Urothelium cell line (cell line): Measurements from ENCODE around the gene GPR146.
"Not testable (repeated sequence)": the region's sequence is repeated elsewhere in the genome, so short reads cannot be mapped to it uniquely, and the experiment has no call there.

Source experiments
- DNase-seq: peaks from one replicate; pipeline ENCODE4 v3.0.0; 2011; ENCODE audit warnings: low spot score, mixed read lengths
- FAIRE-seq: peaks from 2 replicates; lab custom pipeline; 2011; peaks lifted over from hg19 to GRCh38; lab: Jason Lieb, UNC

The GPR146 gene

DNA sequence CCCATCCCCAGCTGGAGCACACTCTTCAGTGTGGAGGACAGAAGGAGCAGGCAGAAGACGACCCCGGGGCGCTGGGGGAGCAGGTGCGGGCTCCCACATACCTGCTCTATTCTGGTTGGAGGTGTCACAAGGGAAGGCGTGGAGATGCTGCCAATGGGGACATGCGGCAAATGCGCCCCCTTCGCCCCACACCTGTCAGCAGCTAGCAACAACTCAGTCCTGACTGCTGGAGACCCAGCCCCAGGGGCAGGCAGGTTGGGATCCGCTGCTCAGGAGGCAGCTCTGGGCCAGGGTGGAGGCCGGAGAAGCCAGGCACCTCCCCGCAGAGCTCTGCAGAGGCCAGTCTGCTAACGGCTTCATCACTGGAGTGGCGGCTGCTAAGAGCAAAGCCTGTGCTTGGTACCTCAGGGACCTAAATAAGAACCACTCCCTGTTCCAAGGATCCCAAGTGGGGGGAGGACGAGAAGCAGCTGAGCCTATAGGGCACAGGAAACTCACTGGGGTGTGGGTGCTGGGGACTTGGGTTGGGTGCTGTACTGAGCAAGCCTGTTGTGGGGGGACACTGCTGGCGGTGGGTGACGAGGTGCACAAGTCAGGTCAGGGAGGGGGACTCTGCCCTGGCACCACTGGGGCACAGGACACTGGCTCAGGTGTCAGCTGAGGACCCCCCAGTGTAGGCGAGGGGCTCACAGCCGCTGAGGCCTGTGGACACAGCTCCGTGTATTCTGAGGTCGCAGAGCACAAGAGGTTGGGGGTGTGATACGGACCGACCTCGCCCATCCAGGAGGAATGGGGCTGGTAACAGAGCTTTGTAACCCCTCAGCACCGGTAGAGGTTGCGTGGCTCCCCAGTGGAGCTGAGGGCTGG lies 19.2 kb upstream of the GPR146 start:
- no peak for DNase-seq
- FAIRE-seq, result peak; percentile 94

DNA sequence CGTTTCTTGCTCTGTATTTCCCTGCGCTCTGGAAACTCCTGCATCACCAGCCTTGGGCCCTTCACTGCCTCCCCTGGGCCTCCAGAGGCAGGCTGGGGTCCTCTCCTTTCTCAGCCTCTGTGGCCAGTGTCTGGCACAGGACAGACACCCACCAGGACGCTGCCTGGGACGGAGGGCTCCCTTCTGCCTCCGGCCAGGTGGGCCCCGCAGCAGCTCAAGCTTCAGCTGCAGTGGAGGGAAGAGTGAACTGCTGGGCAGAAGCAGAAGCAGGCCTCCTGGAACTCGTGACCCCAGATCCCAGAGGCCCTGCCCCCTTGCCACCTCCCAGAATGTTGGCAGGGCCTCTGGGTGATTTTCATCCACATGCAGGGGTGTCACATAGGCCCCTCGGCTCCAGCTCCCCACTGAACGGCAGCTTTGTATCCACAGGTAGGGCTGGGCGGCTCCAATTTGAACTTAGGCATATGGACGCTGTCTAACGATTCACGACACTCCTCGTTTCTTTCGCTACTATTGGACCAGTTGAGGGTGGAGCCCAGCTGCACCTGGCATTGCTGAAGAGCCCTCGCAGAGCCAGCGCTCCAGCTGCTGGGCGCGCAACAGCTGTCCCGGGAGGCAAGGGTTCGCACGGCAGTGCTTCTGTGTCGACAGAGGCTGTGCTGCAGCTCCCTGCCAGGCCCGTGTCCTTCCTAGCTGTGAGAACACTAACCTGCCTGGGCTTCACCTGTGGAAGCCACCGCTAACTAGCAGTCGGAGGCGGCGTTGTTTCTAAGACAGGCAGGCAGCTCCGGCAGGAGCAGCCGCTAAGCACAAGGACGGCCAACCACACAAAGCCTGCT lies 18.4 kb upstream of the GPR146 start:
- DNase-seq, result no peak

DNA sequence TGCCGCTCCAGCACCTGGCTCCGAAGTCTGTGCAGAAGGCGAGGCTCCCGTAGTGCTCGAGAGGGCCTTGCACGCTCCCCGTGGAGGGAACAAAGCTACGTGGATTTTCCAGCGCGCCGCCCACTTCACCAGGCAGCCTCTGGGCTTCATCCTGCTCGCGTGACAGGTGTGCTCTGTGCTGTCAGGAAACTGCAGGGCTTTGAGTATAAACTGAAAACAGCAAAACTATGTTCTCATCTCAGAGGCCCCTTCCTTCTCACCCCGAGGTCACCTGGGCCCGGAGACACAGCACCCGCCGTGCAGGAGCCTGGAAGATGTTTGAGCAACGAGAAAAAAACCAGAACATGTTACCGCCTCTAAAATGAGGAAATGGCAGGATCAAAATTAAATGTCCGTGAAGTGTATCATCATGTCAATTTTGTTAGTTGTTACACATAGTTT lies 17.6 kb upstream of the GPR146 start:
- no peak for DNase-seq
- no peak for FAIRE-seq

More for the DNA sequence above, 18.4 kb upstream of the GPR146 start:
- FAIRE-seq, result peak; percentile 69

DNA sequence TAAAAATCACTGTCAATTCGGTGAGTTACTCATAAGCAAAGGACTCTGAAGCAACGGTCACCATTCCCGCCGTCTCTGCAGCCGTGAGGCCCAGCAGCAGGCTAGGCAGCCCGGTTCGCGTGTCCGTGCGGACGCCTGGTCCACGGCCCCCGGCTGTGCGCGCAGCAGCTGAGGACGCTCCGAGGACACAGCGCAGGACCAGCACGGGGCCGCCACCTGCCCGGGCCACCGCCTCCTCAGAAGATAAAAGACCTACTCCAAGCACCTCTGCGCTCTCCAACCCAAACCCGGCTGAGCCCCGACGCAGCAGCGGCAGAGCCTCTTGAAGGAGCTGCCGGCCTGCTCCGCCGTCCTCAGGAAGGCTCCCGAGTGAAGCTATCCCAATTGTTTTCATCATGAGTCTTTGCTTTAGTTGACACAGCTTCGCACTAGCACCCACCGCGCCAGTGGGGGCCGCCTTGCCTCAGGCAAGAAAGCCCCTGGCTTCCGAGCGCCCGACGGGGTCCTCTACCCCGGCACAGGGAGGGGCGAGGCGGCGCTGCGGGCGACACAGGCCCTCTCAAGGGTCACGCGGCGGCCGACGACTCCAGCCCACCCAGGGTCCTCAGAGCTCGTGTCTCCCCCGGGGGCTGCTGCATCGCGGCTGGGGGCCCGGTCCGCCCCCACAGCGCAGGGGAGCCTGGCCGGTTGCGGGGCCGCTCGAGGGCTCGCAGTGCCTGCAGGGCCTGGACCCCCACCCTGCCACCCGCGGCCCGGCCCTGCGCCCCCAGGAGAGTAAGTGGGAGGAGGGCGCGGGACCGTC lies 16.9 kb upstream of the GPR146 start:
- FAIRE-seq, result peak; percentile 97

DNA sequence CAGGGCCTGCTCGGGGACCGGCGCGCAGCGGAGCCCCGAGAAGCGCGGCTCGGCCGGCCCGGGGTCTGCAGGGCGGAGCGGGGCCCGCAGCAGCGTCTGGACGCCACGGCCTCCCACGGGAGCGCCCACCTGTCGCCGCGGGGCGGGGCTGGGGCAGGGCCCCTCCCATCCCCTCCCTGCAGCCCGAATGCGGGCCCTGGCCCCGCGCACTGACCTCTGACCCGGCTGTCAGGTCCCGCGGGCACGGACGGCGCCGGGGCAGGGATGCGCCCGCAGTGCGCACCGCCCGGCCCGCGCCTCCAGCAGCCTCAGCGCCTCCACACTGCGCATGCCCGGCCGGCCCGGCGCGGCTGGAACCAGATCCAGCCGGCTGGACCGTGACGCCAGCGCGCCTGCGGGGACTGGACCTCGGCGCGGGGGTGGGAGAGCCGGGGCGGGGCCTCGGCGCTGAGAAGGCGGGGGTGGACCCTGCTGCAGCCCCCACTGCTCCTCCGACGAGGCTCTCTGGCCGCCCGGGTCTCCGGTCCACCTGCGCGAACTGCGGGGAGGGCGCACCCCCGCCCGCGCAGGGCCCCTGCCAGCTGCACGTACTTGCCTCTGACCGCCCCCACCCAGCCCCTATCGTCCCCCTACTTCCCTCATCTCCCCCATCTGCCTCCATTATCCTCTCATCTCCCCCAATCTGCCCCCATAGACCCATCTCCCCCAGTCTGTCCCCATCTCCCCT lies 16.1 kb upstream of the GPR146 start:
- peak; percentile 100 for FAIRE-seq
- DNase-seq, result peak; percentile 100

More for the DNA sequence above, 16.9 kb upstream of the GPR146 start:
- peak; percentile 73 for DNase-seq

DNA sequence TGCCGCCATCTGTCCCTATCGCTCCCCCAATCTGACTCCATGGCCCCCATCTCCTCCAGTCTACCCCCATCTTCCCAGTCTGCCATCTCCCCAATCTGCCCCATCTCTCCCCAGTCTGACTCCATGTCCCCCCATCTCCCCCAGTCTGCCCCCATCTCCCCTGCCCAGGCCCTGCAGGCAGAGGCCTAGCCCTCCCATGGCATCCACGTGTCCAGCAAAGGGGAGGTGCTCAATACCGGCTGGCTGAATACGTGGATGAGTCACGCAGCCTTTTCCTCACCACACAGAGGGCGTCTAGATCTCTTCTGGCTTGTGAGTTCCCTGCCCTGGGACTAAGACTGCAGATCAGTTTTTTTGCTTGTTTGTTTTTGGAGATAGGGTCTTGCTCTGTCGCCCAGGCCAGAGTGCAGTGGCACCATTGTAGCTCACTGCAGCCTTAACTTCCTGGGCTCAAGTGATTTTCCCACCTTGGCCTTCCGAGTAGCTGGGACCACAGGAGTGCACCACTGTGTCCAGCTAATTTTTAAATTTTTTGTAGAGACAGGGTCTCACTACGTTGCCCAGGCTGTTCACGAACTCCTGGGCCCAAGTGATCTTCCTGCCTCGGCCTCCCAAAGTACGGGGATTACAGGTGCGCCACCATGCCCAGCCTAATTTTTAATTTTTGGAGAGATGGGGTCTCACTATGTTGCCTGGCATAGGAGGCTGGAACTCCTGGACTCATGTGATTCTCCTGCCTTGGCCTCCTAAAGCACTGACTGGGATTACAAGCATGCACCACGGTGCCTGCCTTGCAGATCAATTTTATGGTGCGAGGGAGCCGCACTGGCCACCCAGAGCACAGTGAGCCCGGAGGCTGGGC lies 15.3 kb upstream of the GPR146 start:
- peak; percentile 100 for DNase-seq
- peak; percentile 83 for FAIRE-seq

DNA sequence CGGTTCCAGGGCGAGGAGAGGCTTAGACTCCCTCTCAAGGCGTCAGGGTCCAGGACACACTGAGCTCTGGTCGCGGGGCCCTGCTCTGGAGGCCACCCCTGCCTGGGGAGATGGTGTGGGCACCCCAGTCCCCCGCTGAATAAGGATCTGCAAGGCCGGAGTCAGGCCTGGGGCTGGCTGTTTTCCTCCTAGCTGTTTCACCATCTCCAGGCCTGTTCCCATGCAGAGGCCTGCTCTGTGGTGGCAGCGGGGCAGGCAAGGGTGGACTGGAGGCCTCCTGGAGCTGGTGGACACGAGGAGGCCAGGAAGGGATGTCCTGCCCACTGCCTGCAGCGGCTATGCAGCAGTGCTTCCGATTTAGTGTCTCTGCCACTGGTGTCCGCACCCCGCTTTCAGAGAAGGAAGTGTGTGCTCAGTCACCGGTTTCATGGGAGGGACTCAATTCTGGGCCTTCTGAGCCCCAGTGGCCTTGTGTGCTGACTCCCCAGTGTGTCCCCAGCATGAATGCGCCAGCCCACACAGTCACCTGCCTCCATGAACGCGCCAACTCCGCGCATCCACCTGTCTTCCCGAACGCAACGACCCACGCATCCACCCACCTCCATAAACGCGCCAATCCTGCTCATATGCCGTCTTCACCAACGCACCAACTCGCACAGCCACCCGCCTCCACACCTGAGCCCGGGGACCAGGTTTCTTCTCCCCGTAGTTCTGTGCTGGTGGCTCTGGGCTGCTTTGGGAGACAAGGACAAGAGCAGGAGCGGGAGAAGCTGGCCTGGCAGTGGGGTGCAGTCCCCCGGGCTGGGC lies 14.5 kb upstream of the GPR146 start:
- FAIRE-seq (peak; percentile 94), DNase-seq (no peak)

DNA sequence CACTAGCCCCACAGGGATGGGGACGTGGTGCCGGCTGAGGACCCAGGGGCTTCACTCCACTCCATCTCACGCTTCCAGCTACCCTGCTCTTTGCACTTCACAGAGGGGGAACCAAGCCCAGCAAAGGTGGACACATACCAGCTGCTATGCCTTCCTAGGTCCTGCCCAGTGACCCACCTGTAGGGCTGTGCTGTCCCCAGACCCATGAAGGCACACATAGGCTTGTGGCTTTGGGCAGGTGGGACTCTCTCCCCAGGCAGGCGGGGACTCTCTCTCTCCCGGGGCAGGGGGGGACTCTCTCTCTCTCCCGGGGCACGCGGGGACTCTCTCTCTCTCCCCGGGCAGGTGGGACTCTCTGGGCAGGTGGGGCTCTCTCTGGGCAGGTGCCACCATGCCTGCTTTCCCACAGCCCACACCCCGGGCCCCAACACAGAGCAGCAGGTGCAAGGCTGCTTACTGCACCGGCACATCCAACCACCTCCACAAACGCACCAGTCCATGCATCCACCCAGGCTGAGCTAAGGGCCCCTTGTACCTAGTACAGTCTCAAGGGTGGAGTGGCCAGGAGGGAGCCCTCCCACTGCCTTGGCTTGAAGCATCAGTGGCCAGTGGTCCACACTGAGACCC lies 13.8 kb upstream of the GPR146 start:
- FAIRE-seq, result peak; percentile 5
- DNase-seq, result no peak

DNA sequence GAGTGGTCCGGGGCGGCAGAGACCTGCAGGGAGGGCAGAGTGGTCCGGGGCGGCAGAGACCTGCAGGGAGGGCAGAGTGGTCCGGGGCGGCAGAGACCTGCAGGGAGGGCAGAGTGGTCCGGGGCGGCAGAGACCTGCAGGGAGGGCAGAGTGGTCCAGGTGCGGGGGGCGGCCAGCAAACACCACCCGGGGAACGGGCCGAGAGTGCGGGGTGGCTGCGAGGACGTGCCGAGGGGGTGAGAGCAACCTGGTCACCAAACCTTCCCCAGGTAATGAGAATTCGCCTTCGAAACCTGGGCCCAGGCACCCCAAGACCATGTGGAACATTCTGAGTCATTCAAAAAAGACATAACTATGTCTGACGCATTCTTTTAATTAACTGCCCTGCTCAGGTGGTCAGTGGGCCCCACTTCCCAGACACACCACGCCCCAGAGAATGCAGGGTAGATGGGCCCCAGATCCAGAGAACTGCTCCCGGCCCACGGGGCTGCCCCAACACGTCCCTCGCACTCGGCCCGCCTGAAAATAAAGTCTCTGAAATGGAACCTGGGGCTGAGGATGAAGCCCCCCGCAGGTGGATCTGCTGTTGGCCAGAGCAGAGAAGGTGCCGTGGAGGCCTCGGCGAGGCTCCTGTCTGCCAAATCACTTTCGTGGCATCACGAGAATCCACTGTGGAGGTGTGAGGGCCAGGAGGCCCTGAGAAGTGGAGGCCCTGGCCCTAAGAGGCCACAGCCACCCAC lies 12.5 kb upstream of the GPR146 start:
- DNase-seq (no peak), FAIRE-seq (peak; percentile 83)

DNA sequence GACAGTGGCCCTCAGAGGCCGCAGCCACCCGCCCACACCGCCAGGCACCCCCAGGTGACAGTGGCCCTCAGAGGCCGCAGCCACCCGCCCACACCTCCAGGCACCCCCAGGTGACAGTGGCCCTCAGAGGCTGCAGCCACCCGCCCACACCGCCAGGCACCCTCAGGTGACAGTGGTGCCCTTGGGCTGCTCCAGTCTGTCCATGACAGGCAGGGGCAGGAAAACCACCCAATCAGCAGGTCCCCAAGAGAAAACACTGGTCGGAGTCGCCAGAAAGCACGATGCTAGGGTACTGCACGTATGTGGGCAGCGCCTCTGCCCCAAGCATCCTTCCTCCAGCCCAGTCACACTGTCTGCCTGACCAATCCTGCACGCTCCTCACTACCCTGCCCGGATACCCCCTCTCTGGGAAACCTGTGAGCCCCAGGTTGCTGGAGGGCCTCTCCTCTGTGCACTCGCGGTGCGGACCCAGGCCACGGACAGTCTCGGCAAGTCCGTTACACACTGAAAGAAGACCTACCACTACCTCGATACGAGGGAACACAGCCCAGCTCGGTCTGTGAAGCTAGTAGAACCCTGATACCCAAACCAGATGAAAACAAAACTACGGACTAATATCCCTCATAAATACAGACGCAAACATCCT lies 11.7 kb upstream of the GPR146 start:
- DNase-seq (no peak), FAIRE-seq (peak; percentile 37)

DNA sequence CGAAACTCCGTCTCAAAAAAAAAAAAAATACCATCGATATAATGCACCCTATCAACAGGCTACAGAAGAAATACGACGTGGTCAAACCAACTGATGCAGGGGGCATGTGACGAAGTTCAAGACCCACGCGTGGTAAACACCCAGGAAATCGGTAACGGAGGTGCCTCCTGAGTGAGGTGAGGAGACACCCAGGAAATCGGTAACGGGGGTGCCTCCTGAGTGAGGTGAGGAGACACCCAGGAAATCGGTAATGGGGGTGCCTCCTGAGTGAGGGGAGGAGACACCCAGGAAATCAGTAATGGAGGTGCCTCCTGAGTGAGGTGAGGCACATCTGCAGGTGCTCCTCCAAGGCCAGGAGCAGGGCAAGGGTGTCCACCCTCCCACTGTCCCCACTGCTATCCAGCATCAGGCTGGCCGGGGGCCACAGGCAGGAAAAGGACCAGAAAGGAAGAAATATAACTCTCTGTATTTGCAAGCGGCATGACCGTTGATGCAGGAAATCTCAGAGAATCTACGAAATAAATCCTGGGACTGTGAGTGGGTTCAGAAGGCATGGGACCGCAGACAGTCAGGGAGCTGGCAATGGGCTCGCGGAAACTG lies 10.7 kb upstream of the GPR146 start:
- FAIRE-seq (peak; percentile 91), DNase-seq (no peak)

DNA sequence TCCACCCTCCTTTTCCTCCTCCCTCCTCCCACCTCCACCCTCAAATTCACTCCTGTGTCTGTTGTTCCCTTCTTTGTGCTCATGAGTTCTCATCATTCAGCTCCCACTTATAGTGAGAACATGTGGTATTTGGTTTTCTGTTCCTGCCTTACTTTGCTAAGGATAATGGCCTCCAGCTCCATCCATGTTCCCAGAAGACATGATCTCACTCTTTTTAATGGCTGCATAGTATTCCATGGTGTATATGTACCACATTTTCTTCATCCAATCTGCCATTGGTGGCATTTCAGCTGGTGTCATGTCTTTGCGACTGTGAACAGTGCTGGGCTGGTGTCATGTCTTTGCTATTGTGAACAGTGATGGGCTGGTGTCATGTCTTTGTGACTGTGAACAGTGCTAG lies 9.6 kb upstream of the GPR146 start:
- DNase-seq, FAIRE-seq: not testable (repeated sequence)

DNA sequence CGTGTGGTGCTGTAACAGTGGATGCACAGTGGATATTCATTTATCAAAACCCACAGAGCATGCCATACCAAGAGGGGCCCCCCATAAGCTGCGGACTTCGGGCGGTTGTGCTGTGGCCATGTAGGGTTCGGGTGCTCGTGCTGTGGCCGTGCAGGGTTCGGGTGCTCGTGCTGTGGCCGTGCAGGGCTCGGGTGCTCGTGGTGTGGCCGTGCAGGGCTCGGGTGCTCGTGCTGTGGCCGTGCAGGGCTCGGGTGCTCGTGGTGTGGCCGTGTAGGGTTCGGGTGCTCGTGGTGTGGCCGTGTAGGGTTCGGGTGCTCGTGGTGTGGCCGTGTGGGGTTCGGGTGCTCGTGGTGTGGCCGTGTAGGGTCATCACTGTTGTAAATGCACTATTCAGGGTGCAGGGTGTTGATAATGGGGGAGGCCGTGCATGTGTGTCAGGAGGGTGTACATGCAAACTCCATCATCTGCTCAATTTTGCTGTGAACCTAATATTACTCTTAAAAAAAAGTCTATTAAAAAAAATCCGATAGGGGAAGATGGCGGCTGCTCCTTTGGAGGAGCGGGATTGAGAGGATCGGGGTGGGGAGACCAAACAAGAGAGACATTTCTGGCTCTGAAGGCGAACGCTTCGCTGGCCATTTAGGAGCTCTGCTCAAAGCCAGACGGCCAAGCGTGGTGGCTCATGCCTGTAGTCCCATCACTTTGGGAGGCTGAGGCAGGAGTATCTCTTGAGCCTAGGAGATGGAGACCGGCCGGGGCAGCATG lies 8.0 kb upstream of the GPR146 start:
- DNase-seq, FAIRE-seq: not testable (repeated sequence)

DNA sequence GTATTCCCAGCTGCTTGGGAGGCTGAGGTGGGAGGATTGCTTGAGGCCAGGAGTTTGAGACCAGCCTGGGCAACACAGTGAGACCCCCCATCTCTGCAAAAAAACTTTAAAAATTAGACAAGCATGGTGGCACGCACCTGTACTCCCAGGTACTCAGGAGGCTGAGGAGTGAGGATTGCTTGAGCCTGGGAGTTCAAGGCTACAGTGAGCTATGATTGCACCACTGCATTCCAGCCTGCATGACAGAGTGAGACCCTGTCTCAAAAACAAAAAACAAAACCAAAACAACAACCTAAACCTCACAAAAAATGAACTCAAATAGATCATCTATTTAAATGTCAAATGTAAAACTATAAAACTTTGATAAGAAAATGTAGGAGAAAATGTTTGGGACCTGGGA lies 4.1 kb upstream of the GPR146 start:
- DNase-seq, FAIRE-seq: not testable (repeated sequence)

DNA sequence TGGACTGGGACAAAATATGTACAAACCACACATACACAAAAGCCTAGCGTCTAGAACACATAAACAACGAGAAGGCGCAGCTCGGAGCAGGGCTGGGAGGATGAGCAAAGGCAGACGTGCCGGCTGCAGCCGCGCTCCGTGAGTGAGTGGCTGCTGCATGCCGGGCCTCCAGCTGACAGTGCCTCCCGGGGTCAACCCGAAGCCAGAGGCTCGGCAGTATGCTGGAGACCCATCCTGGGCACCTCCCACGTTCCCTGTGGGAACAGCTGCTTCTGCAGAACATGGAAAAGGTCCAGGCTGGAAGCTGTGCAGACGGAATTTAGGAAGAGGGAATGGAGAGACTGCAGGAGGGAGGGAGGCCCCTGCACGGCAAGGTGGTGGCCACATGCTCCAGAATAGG lies 3.6 kb upstream of the GPR146 start:
- no peak for DNase-seq
- FAIRE-seq, result no peak
